COLO668 (cell line): ENCODE results near the gene CASQ2.

ENCODE experiments used
- DNase-seq: peaks from one replicate; lab custom pipeline; 2025; ENCODE audit not compliant: unreplicated experiment; lab: John Stamatoyannopoulos, UW

The CASQ2 gene

GRCh38 chr1:115666702-115667101 is 101.8 kb downstream of the CASQ2 start:
- no peak for DNase-seq

- DNase-seq = no peak
Measured at GRCh38 chr1:115666206-115666605, 102.3 kb downstream of the CASQ2 start.

GRCh38 chr1:115665319-115666096 is 103.0 kb downstream of the CASQ2 start:
- peak; percentile 80 for DNase-seq

DNA sequence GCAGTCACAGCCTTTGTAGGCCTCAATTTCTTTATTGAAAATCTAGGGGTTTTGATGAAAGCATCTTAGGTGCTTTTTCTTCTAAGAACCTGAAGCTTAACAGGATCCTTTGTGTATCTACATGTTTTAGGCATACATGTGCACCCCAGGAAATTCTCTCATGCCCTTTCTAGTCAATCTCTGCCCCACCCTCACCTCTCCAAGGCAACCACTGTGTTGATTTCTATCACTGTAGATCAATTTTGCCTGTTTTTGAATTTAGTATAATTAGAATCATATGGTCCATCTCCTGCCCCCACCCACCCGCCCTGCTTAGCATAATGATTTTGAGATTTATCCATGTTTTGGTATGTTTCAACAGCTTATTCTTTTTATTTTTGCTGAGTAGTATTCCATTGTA is 107.4 kb downstream of the CASQ2 start:
- DNase-seq = no peak

- DNase-seq = no peak
Measured at GRCh38 chr1:115660151-115660550, 108.4 kb downstream of the CASQ2 start.

GRCh38 chr1:115658646-115659045 is 109.9 kb downstream of the CASQ2 start:
- no peak for DNase-seq

- no peak for DNase-seq
Measured at GRCh38 chr1:115656461-115657077, 111.9 kb downstream of the CASQ2 start.

- DNase-seq = no peak
Measured at GRCh38 chr1:115655916-115656315, 112.6 kb downstream of the CASQ2 start.

GRCh38 chr1:115655306-115655663 is 113.2 kb downstream of the CASQ2 start:
- DNase-seq = no peak

DNA sequence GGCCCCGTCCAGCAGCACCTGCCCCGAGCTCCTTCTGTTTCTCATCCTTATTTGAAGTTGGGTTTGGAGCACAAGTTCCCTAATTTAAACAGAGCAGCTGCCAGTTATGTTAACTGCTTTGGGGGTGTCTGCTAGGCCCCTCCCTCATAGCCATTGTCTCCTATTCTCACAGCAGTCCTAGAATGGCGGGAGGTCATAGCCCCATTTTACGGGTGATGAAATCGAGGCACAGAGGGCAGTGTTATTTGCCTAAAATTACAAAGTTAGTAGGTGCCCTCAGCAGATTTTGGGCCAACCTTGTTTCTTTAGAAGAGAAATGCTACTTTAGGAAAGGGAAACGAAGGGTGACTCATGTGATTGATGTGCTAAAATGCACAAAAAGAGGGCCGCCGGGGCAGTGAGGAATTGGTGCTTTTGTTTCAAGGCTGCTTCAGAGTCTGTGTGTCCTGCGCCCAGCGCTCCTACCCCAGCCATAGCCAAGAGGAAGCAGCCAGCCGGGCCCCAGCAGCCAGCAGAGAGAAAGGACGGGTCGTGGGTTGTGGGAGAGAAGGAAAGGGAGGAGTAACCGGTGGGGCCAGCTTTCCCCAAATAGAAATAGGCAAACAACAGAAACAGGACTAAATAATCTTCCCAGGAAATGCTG is 113.7 kb downstream of the CASQ2 start:
- no peak for DNase-seq

- DNase-seq = no peak
Measured at GRCh38 chr1:115654125-115654524, 114.4 kb downstream of the CASQ2 start.

GRCh38 chr1:115652236-115652788 is 116.2 kb downstream of the CASQ2 start:
- no peak for DNase-seq

- no peak for DNase-seq
Measured at GRCh38 chr1:115651391-115651790, 117.1 kb downstream of the CASQ2 start.

- DNase-seq = no peak
Measured at GRCh38 chr1:115650961-115651360, 117.6 kb downstream of the CASQ2 start.
